Measurements from ENCODE around the gene PRKCZ.

The PRKCZ gene

GRCh38 chr1:2157856-2158255 lies 107.6 kb downstream of the PRKCZ start:
- DNase-seq (ENCODE audit: low spot score) = no peak

GRCh38 chr1:2158272-2158671 lies 108.1 kb downstream of the PRKCZ start:
- DNase-seq (ENCODE audit: low spot score) = no peak

- no peak for DNase-seq (ENCODE audit: low spot score)
Observed at GRCh38 chr1:2159124-2159523, 108.9 kb downstream of the PRKCZ start.

GRCh38 chr1:2160451-2161300 lies 110.5 kb downstream of the PRKCZ start:
- no peak for DNase-seq (ENCODE audit: low spot score)

- no peak for DNase-seq (ENCODE audit: low spot score)
Observed at GRCh38 chr1:2163205-2163604, 113.0 kb downstream of the PRKCZ start.

GRCh38 chr1:2165646-2166045 lies 115.4 kb downstream of the PRKCZ start:
- DNase-seq (ENCODE audit: low spot score) = no peak

GRCh38 chr1:2166254-2166653 lies 116.0 kb downstream of the PRKCZ start:
- DNase-seq (ENCODE audit: low spot score) = no peak

- no peak for DNase-seq (ENCODE audit: low spot score)
Observed at GRCh38 chr1:2166695-2167094, 116.5 kb downstream of the PRKCZ start.

GRCh38 chr1:2168090-2168489 lies 117.9 kb downstream of the PRKCZ start:
- DNase-seq (ENCODE audit: low spot score) = no peak

- no peak for DNase-seq (ENCODE audit: low spot score)
Observed at GRCh38 chr1:2168535-2168934, 118.3 kb downstream of the PRKCZ start.

- no peak for DNase-seq (ENCODE audit: low spot score)
Observed at GRCh38 chr1:2169200-2169836, 119.1 kb downstream of the PRKCZ start.

- DNase-seq (ENCODE audit: low spot score) = no peak
Observed at GRCh38 chr1:2170211-2170610, 120.0 kb downstream of the PRKCZ start.

- DNase-seq (ENCODE audit: low spot score) = no peak
Observed at GRCh38 chr1:2172012-2172411, 121.8 kb downstream of the PRKCZ start.

GRCh38 chr1:2172551-2173146 lies 122.4 kb downstream of the PRKCZ start:
- DNase-seq (ENCODE audit: low spot score) = no peak

- DNase-seq (ENCODE audit: low spot score) = no peak
Observed at GRCh38 chr1:2173546-2174347, 123.5 kb downstream of the PRKCZ start.

- DNase-seq (ENCODE audit: low spot score) = peak; percentile 81
Observed at GRCh38 chr1:2174348-2175054, 124.3 kb downstream of the PRKCZ start.

- DNase-seq (ENCODE audit: low spot score) = no peak
Observed at GRCh38 chr1:2175055-2175414, 124.8 kb downstream of the PRKCZ start.

- no peak for DNase-seq (ENCODE audit: low spot score)
Observed at GRCh38 chr1:2175681-2176454, 125.7 kb downstream of the PRKCZ start.

- DNase-seq (ENCODE audit: low spot score) = no peak
Observed at GRCh38 chr1:2176615-2177014, 126.4 kb downstream of the PRKCZ start.

GRCh38 chr1:2177541-2177940 lies 127.3 kb downstream of the PRKCZ start:
- DNase-seq (ENCODE audit: low spot score) = no peak

GRCh38 chr1:2177946-2178538 lies 127.8 kb downstream of the PRKCZ start:
- DNase-seq (ENCODE audit: low spot score) = no peak

Data from left forelimb (tissue), 1 donor.